LNCaP clone FGC (cell line): Measurements from ENCODE around the gene MYPOP.

Source experiments
- DNase-seq: peaks from one replicate; pipeline ENCODE4 v3.0.0-alpha.2; 2011; ENCODE audit warnings: low read depth
- H3K4me3 ChIP-seq: 2 replicates; pipeline ENCODE4 v1.5.1; 2011; ENCODE audit warnings: mild to moderate bottlenecking, low read depth, low read length, control low read depth
- CTCF ChIP-seq: IDR thresholded peaks from 2 replicates; pipeline ENCODE4 v1.5.1; 2012; ENCODE audit warnings: mild to moderate bottlenecking; ENCODE audit not compliant: control insufficient read depth, insufficient read depth; ENCODE audit errors: extremely low read depth

Gene MYPOP

GRCh38 chr19:45934551-45935230 is 32.3 kb upstream of the MYPOP start:
- no peak for DNase-seq
- H3K4me3 ChIP-seq = no peak overlapping the region
- TF ChIP-seq CTCF = no peak

GRCh38 chr19:45933759-45934158 is 31.3 kb upstream of the MYPOP start:
- no peak for TF ChIP-seq CTCF
- no peak for DNase-seq
- no peak overlapping the region for H3K4me3 ChIP-seq

- no peak overlapping the region for H3K4me3 ChIP-seq
- TF ChIP-seq CTCF = no peak
- DNase-seq = no peak
These were observed 28.6 kb upstream of the MYPOP start for GRCh38 chr19:45931055-45931454.

- no peak for TF ChIP-seq CTCF
- no peak for DNase-seq
- H3K4me3 ChIP-seq = no peak overlapping the region
These were observed 26.8 kb upstream of the MYPOP start for GRCh38 chr19:45929247-45929646.

- no peak for TF ChIP-seq CTCF
- 0 out of 2 replicates have a peak overlapping the region, but pooled peaks have one; percentile 15 for H3K4me3 ChIP-seq
- peak; percentile 66 for DNase-seq
These were observed 25.3 kb upstream of the MYPOP start for GRCh38 chr19:45927565-45928261.

GRCh38 chr19:45924891-45925447 is 22.6 kb upstream of the MYPOP start:
- no peak for DNase-seq
- TF ChIP-seq CTCF = no peak
- no peak overlapping the region for H3K4me3 ChIP-seq
